Uterus (tissue), 4 donors: Measurements from ENCODE around the gene ABHD8. TPM values are rescaled to one million over a fixed set of nuclear protein-coding genes. Genes with fewer than 3 reads are reported as not detected.
A peak's percentile ranks its signal among the peaks of the same experiment; 100 is the strongest.

Experiments used
- DNase-seq, 2 donors: peaks; one replicate each; pipeline ENCODE4 v3.0.0-alpha.2; 2019 to 2020
- H3K27ac ChIP-seq, 2 donors: fragments of 200-600 bp; sonication (generic); 1 replicate in 1 of 2; 2 replicates in 1 of 2; pipeline ENCODE4 v1.5.1; 2016 to 2018
- H3K27me3 ChIP-seq, 2 donors: fragments of 200-600 bp; sonication (generic); one replicate each; pipeline ENCODE4 v1.5.1; 2018 to 2019; ENCODE audit warnings: control low read depth in 1 of 2
- H3K36me3 ChIP-seq, 2 donors: fragments of 200-600 bp; sonication (generic); one replicate each; pipeline ENCODE4 v1.5.1; 2019; ENCODE audit warnings: control low read depth in 1 of 2
- H3K4me1 ChIP-seq, 2 donors: fragments of 200-600 bp; sonication (generic); one replicate each; pipeline ENCODE4 v1.5.1; 2018 to 2019; ENCODE audit warnings: control low read depth in 1 of 2
- H3K4me3 ChIP-seq, 2 donors: fragments of 200-600 bp; sonication (generic); 1 replicate in 1 of 2; 2 replicates in 1 of 2; pipeline ENCODE4 v1.5.1; 2018 to 2019; ENCODE audit warnings: mild to moderate bottlenecking in 1 of 2
- H3K9me3 ChIP-seq, 2 donors: fragments of 200-600 bp; sonication (generic); one replicate each; pipeline ENCODE4 v1.5.1; 2019; ENCODE audit warnings: control low read depth in 1 of 2
- CTCF ChIP-seq, 4 experiments: fragments of 200-600 bp in 2 of 4; fragments of 450-650 bp in 2 of 4; sonication (generic) in 2 of 4; IDR thresholded peaks; one replicate each; pipeline ENCODE4 v1.5.1; 2016 to 2019; ENCODE audit warnings: antibody characterized with exemption in 4 of 4, mild to moderate bottlenecking in 2 of 4, moderate library complexity in 1 of 4
- POLR2A ChIP-seq, 2 donors: fragments of 450-650 bp; IDR thresholded peaks; one replicate each; pipeline ENCODE4 v1.6.1; 2016; ENCODE audit warnings: antibody characterized with exemption in 2 of 2, mild to moderate bottlenecking in 1 of 2, moderate library complexity in 1 of 2
- intact Hi-C: fragments of 100-400 bp; cut with DNase I; formaldehyde crosslinking; loops from one replicate; pipeline ENCODE4 v1.15.1; 2023; ENCODE audit warnings: low total_unique reads
- total RNA-seq, 4 donors: library from RNA; depleted of rRNA in 3 of 4; stranded (reverse); fragments of >200 nt in 3 of 4; gene quantifications; one replicate each; pipeline versions ENCODE4 v1.1.0 to v1.2.4, GENCODE V29; 2014 to 2023
- donor health status: DM: yes; HTN: yes; CAD: no.

Gene ABHD8
- total RNA-seq, 4 donors from 2014 or later, result 9.0 to 115 (median 19.2) TPM

- TF ChIP-seq POLR2A (IDR thresholded peaks at IDR 0.05) (no peak), CTCF (IDR thresholded peaks at IDR 0.05) (no peak)
- Histone ChIP-seq H3K27me3 (no peaks in the 10 kb centered on the region), H3K9me3 (no peaks in the 10 kb centered on the region), H3K4me1 (peaks cover 0 to 9% of the 10 kb centered on the region in 2 donors), H3K4me3 (no peak overlapping the region), H3K27ac (no peak overlapping the region), H3K36me3 (no peaks in the 10 kb centered on the region)
- DNase-seq, result no peak
- intact Hi-C loops, result loop anchor here (5.0 kb wide), 1 partner anchor 46 kb away; no protein-coding TSS in a partner anchor
Measured at GRCh38 chr19:17340871-17341357, 37.7 kb upstream of the ABHD8 start.

GRCh38 chr19:17340302-17340870 is 37.2 kb upstream of the ABHD8 start:
- no peaks in the 10 kb centered on the region for H3K36me3 ChIP-seq
- no peaks in the 10 kb centered on the region for H3K9me3 ChIP-seq
- H3K27ac ChIP-seq, result no peak overlapping the region
- no peak for DNase-seq
- intact Hi-C loops, result loop anchor here (5.0 kb wide), 1 partner anchor 47 kb away; no protein-coding TSS in a partner anchor
- TF ChIP-seq POLR2A (IDR thresholded peaks at IDR 0.05) (no peak), CTCF (IDR thresholded peaks at IDR 0.05) (no peak)
- H3K27me3 ChIP-seq, result no peaks in the 10 kb centered on the region
- peaks cover 0 to 9% of the 10 kb centered on the region in 2 donors for H3K4me1 ChIP-seq
- no peak overlapping the region for H3K4me3 ChIP-seq

- intact Hi-C loops, result no loop called here
- TF ChIP-seq POLR2A (IDR thresholded peaks at IDR 0.05) (no peak), CTCF (IDR thresholded peaks at IDR 0.05) (no peak)
- Histone ChIP-seq H3K9me3 (no peaks in the 10 kb centered on the region), H3K4me3 (no peak overlapping the region), H3K27me3 (no peaks in the 10 kb centered on the region), H3K36me3 (no peaks in the 10 kb centered on the region), H3K27ac (no peak overlapping the region), H3K4me1 (peaks cover 0 to 10% of the 10 kb centered on the region in 2 donors)
- no peak for DNase-seq
Measured at GRCh38 chr19:17339088-17339741, 36.0 kb upstream of the ABHD8 start.

- Histone ChIP-seq H3K4me1 (peaks cover 0 to 13% of the 10 kb centered on the region in 2 donors), H3K9me3 (no peaks in the 10 kb centered on the region), H3K4me3 (peak overlapping the region in 1 of 2 donors; percentile 57), H3K27me3 (no peaks in the 10 kb centered on the region), H3K36me3 (no peaks in the 10 kb centered on the region), H3K27ac (no peak overlapping the region)
- intact Hi-C loops, result no loop called here
- DNase-seq, result no peak
- no peak for TF ChIP-seq CTCF (IDR thresholded peaks at IDR 0.05)
- no peak for TF ChIP-seq POLR2A (IDR thresholded peaks at IDR 0.05)
Measured at GRCh38 chr19:17338433-17339078, 35.3 kb upstream of the ABHD8 start.
